ENCODE data around the gene SRD5A3.
A peak's percentile ranks its signal among the peaks of the same experiment; 100 is the strongest.

Gene SRD5A3

DNA sequence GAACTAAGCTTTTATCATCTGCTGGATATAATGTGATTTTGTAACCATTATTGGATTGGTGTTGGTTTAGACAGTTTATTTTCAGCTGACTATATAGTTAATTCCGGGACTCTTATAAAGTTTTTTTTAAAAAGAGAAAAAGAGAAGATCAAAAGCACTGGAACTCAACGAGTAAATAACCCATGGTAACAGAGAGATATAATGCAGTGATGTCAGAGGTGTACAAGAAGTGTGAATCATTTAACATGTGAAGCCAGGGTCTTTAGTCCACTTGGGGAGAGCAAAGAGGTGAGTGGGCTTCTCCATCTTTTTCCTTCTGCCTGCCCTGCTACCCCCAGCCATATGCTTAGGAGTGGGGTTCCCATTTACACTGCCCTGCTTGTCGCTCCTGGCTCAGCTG is 52.9 kb downstream of the SRD5A3 start:
- Histone ChIP-seq H3K4me1 (peaks cover 4% of the 10 kb centered on the region; the same call in 1 of the 2 replicates), H3K9me3 (no peaks in the 10 kb centered on the region), H3K4me3 (ENCODE audit: low read depth, low read length) (peak overlapping the region; percentile 80), H3K36me3 (peaks cover 30% of the 10 kb centered on the region), H3K27me3 (no peaks in the 10 kb centered on the region)
- TF ChIP-seq, protein P1, sequence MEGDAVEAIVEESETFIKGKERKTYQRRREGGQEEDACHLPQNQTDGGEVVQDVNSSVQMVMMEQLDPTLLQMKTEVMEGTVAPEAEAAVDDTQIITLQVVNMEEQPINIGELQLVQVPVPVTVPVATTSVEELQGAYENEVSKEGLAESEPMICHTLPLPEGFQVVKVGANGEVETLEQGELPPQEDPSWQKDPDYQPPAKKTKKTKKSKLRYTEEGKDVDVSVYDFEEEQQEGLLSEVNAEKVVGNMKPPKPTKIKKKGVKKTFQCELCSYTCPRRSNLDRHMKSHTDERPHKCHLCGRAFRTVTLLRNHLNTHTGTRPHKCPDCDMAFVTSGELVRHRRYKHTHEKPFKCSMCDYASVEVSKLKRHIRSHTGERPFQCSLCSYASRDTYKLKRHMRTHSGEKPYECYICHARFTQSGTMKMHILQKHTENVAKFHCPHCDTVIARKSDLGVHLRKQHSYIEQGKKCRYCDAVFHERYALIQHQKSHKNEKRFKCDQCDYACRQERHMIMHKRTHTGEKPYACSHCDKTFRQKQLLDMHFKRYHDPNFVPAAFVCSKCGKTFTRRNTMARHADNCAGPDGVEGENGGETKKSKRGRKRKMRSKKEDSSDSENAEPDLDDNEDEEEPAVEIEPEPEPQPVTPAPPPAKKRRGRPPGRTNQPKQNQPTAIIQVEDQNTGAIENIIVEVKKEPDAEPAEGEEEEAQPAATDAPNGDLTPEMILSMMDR (IDR thresholded peaks at IDR 0.05; ENCODE audit: low read depth, low read length) = no peak
- DNase-seq = no peak

DNA sequence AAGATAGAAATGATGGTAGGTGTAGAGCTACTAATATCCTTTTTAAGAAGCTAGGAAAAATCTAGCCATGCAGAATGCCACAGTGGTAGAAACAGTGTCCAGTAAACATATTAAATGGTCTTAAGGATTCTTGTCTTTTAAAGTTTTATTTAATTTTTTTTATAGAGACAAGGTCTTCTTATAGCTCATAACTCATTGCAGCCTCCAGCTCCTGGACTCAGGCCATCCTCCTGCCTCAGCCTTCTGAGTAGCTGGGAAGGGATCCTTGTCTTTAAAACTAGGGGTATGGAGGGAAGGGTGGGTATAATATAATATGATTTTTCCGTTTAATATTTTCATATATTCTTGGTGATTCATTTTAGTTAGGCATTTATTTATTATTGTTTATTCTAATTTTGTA is 53.5 kb downstream of the SRD5A3 start:
- H3K4me3 ChIP-seq (ENCODE audit: low read depth, low read length) = peak overlapping the region; percentile 8
- TF ChIP-seq, protein P1 (IDR thresholded peaks at IDR 0.05; ENCODE audit: low read depth, low read length) = no peak
- no peaks in the 10 kb centered on the region for H3K27me3 ChIP-seq
- H3K36me3 ChIP-seq = peaks cover 34% of the 10 kb centered on the region
- H3K4me1 ChIP-seq = peaks cover 4% of the 10 kb centered on the region; the same call in 1 of the 2 replicates
- no peaks in the 10 kb centered on the region for H3K9me3 ChIP-seq
- no peak for DNase-seq

DNA sequence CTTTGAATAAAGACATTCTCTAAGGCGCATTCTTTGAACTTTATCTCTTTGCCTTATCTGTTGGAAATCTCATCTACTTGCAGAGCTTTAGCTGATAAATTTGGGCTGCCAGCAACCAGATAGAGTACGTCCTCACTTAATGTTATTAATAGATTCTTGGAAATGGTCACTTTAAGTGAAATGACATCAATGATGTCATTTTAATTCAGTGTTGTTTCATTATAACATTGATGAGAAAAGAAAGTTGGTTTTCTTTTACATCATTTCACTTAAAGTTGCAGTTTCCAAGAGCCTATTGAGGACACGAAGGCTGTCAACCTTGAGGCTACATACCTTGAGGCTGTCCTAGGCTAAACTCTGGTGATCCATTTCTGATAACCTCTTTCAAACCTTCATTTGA is 59.0 kb downstream of the SRD5A3 start:
- H3K9me3 ChIP-seq = no peaks in the 10 kb centered on the region
- no peaks in the 10 kb centered on the region for H3K27me3 ChIP-seq
- 0 out of 2 replicates have a peak, but pooled peaks cover 3% of the 10 kb centered on the region for H3K4me1 ChIP-seq
- H3K4me3 ChIP-seq (ENCODE audit: low read depth, low read length) = no peak overlapping the region
- peaks cover 42% of the 10 kb centered on the region for H3K36me3 ChIP-seq
- no peak for DNase-seq
- TF ChIP-seq, protein P1 (IDR thresholded peaks at IDR 0.05; ENCODE audit: low read depth, low read length) = no peak

DNA sequence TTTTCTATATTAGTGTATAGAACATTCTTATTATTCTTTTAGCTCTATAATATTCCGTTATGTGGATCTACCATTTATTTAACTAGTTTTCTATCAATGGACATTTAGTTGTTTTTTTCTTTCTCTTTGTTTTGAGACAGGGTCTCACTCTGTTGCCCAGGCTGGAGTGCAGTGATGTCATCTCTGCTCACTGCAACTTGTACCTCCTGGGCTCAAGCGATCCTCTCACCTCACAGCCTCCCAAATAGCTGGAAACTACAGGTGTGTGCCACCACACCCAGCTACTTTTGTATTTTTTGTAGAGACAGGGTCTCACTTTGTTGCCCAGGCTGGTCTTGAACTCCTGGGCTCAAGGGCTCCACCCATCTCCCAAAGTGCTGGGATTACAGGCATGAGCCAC is 60.5 kb downstream of the SRD5A3 start:
- Histone ChIP-seq H3K27me3 (no peaks in the 10 kb centered on the region), H3K36me3 (peaks cover 37% of the 10 kb centered on the region), H3K4me3 (ENCODE audit: low read depth, low read length) (no peak overlapping the region), H3K4me1 (0 out of 2 replicates have a peak, but pooled peaks cover 3% of the 10 kb centered on the region), H3K9me3 (no peaks in the 10 kb centered on the region)
- no peak for DNase-seq
- TF ChIP-seq, protein P1 (IDR thresholded peaks at IDR 0.05; ENCODE audit: low read depth, low read length) = no peak

DNA sequence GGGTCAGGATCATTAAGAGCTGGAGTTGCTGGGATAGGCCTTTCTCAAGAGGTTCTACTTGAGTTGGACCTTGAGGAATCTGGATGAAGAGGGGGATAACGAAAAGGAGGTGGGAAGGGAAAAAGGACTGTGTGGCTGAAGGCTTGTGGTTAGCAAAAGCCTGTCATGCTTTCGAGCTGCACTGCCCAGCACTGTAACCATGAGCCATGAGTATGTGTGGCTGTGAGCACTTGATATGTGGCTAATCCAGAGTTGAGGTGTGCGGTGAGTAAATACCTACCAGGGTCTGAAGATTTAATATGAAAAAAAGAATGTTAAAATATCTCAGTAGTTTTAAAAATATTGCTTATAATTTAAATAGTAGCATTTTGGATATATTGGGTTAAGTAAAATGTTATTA is 61.1 kb downstream of the SRD5A3 start:
- H3K4me3 ChIP-seq (ENCODE audit: low read depth, low read length) = no peak overlapping the region
- DNase-seq = no peak
- peaks cover 40% of the 10 kb centered on the region for H3K36me3 ChIP-seq
- H3K9me3 ChIP-seq = no peaks in the 10 kb centered on the region
- no peaks in the 10 kb centered on the region for H3K27me3 ChIP-seq
- TF ChIP-seq, protein P1 (IDR thresholded peaks at IDR 0.05; ENCODE audit: low read depth, low read length) = no peak
- 0 out of 2 replicates have a peak, but pooled peaks cover 3% of the 10 kb centered on the region for H3K4me1 ChIP-seq

DNA sequence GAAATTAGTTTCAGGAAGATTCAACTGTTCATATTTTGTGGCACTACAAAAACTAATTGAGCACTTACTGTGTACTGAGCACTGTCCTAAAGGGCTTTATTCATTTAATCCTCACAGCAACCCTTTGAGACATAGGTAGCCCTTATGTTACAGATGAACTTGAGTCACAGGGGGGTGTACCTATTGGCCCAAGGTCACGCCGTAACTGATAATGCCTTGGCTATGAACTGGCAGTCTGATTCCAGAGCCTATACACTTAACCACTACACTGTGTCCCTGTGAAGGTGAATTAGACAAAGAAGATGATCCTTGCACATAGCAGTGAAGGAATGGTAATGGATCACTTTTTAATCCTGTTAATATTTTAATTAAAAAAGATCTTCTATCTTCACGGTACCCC is 61.7 kb downstream of the SRD5A3 start:
- Histone ChIP-seq H3K9me3 (no peaks in the 10 kb centered on the region), H3K27me3 (no peaks in the 10 kb centered on the region), H3K4me1 (0 out of 2 replicates have a peak, but pooled peaks cover 3% of the 10 kb centered on the region), H3K4me3 (ENCODE audit: low read depth, low read length) (no peak overlapping the region), H3K36me3 (peaks cover 42% of the 10 kb centered on the region)
- DNase-seq = no peak
- TF ChIP-seq, protein P1 (IDR thresholded peaks at IDR 0.05; ENCODE audit: low read depth, low read length) = no peak
